HepG2 (cell line): Measurements from ENCODE around the gene BAZ1B. TPM values are rescaled to one million over a fixed set of nuclear protein-coding genes. Genes with fewer than 3 reads are reported as not detected.

Experiments
- ATAC-seq: fragments of 200-7000 bp; cut with Tn5 transposase; 3 replicates; pipeline ENCODE4 v1.9.1; 2020; ENCODE audit warnings: mild to moderate bottlenecking, moderate library complexity
- BruUV-seq: library from RNA; stranded (reverse); fragments of 400-500 nt; replicated peaks from 2 replicates; lab custom pipeline; 2021; lab: Mats Ljungman, UMichigan
- CTCF ChIA-PET: fragments of 300-600 bp; formaldehyde crosslinking; extraction: SDS; loops from one replicate; lab custom pipeline; 2021; ENCODE audit warnings: low total read pairs, inconsistent platforms, low intra/inter-chr PET ratio; lab: Yijun Ruan, JAX
- POLR2A ChIA-PET: fragments of 350-600 bp; sonication (Branson Sonifier 250); formaldehyde crosslinking; loops from one replicate; lab custom pipeline; 2020; ENCODE audit warnings: antibody characterized with exemption, inconsistent platforms; lab: Yijun Ruan, JAX
- DNase-seq: peaks from one replicate; pipeline ENCODE4 v3.0.0-alpha.2; 2015; ENCODE audit warnings: low spot score
- FAIRE-seq: peaks from 3 replicates; lab custom pipeline; 2011; peaks lifted over from hg19 to GRCh38; lab: Jason Lieb, UNC
- H2AFZ ChIP-seq: one replicate; pipeline ENCODE4 v1.6.1; 2011; ENCODE audit warnings: low read length, inconsistent platforms
- H3K27ac ChIP-seq: fragments of 300-600 bp; 3 replicates; pipeline ENCODE4 v1.8.0; 2011; ENCODE audit warnings: mixed run types, mild to moderate bottlenecking, mixed read lengths, low read length, inconsistent platforms; ENCODE audit not compliant: insufficient read depth; ENCODE audit errors: extremely low read length
- H3K27me3 ChIP-seq, 2 experiments: fragments of 200-600 bp in 1 of 2; 2 replicates in 1 of 2; 3 replicates in 1 of 2; pipeline versions ENCODE4 v1.6.0 to v1.8.0; 2011; ENCODE audit warnings: low read length in 2 of 2, mild to moderate bottlenecking in 2 of 2, moderate library complexity in 2 of 2, inconsistent platforms in 1 of 2; ENCODE audit not compliant: insufficient read depth in 2 of 2, control insufficient read depth in 1 of 2
- H3K36me3 ChIP-seq, 2 experiments: fragments of 200-600 bp in 1 of 2; replicated peaks in 1 of 2; 2 replicates in 1 of 2; 3 replicates in 1 of 2; pipeline versions ENCODE4 v1.5.1 to v1.8.0; 2011; ENCODE audit warnings: low read length in 2 of 2, inconsistent platforms in 1 of 2; ENCODE audit not compliant: insufficient read depth in 2 of 2, control insufficient read depth in 1 of 2
- H3K4me1 ChIP-seq: 2 replicates; pipeline ENCODE4 v1.5.1; 2012; ENCODE audit warnings: low read length, inconsistent platforms; ENCODE audit not compliant: insufficient read depth
- H3K4me2 ChIP-seq: 2 replicates; pipeline ENCODE4 v1.6.0; 2011; ENCODE audit warnings: low read depth, low read length, inconsistent platforms
- H3K4me3 ChIP-seq, 3 experiments: fragments of 200-600 bp in 1 of 3; sonication (generic), shearing (Covaris generic) in 1 of 3; replicated peaks in 1 of 3; 2 replicates each; pipeline ENCODE4 v1.5.1; 2011 to 2016; ENCODE audit warnings: low read length in 3 of 3, inconsistent platforms in 2 of 3, low read depth in 2 of 3, mild to moderate bottlenecking in 2 of 3, control low read depth in 1 of 3, mixed read lengths in 1 of 3; ENCODE audit not compliant: insufficient read depth in 1 of 3
- H3K79me2 ChIP-seq: one replicate; pipeline ENCODE4 v1.6.1; 2011; ENCODE audit warnings: low read length, inconsistent platforms; ENCODE audit not compliant: insufficient read depth
- H3K9ac ChIP-seq: 2 replicates; pipeline ENCODE4 v1.6.0; 2011; ENCODE audit warnings: mild to moderate bottlenecking, low read depth, low read length, inconsistent platforms; ENCODE audit not compliant: insufficient read depth
- H3K9me3 ChIP-seq: 2 replicates; pipeline ENCODE4 v1.5.1; 2012; ENCODE audit warnings: mild to moderate bottlenecking, low read length
- H4K20me1 ChIP-seq: 2 replicates; pipeline ENCODE4 v1.6.0; 2011; ENCODE audit warnings: inconsistent platforms, mild to moderate bottlenecking, low read length, moderate library complexity; ENCODE audit not compliant: insufficient read depth
- EZH2 ChIP-seq: conservative IDR thresholded peaks from 2 replicates; pipeline ENCODE4 v1.6.1; 2012; ENCODE audit warnings: mild to moderate bottlenecking, low read depth, low read length, moderate library complexity
- PLSCR1 ChIP-seq: sonication (generic); formaldehyde crosslinking; IDR thresholded peaks from 2 replicates; pipeline ENCODE4 v1.5.0; 2020; ENCODE audit warnings: missing genetic modification reagents, mild to moderate bottlenecking, borderline replicate concordance
- RBM22 ChIP-seq: fragments of 200-400 bp; formaldehyde crosslinking; optimal IDR thresholded peaks from 2 replicates; pipeline ENCODE3; 2017; ENCODE audit warnings: mild to moderate bottlenecking, low read length, moderate library complexity
- ZNF121 ChIP-seq: sonication (generic); formaldehyde crosslinking; IDR thresholded peaks from 2 replicates; pipeline ENCODE4 v1.5.0; 2020; ENCODE audit warnings: mild to moderate bottlenecking, missing genetic modification reagents
- ZNF317 ChIP-seq: sonication (generic); formaldehyde crosslinking; IDR thresholded peaks from 2 replicates; pipeline ENCODE4 v1.5.0; 2020; ENCODE audit warnings: mild to moderate bottlenecking, missing genetic modification reagents
- ZNF720 ChIP-seq: sonication (generic); formaldehyde crosslinking; IDR thresholded peaks from 2 replicates; pipeline ENCODE4 v1.4.0; 2020; ENCODE audit warnings: missing genetic modification reagents
- ZNF770 ChIP-seq: sonication (generic); formaldehyde crosslinking; IDR thresholded peaks from 2 replicates; pipeline ENCODE4 v1.5.0; 2020; ENCODE audit warnings: mild to moderate bottlenecking, missing genetic modification reagents
- WGBS: methylation state at CpG from one replicate; pipeline ENCODE4 v1.1.6; 2017; ENCODE audit warnings: low lambda C conversion rate; 5-methylcytosine and 5-hydroxymethylcytosine counted together
- in situ Hi-C: cut with HindIII; loops from 2 replicates; pipeline ENCODE4 v1.10.0; 2017; ENCODE audit warnings: low pct_unique_long_range_greater_than_20kb; ENCODE audit not compliant: extremely low pct_ligation_motif_present
- intact Hi-C: fragments of 100-400 bp; cut with micrococcal nuclease; formaldehyde crosslinking; loops from one replicate; pipeline ENCODE4 v1.10.0; 2022; ENCODE audit not compliant: unreplicated experiment
- polyA plus RNA-seq, 8 experiments: library from polyadenylated mRNA; depleted of rRNA in 3 of 8; stranded (reverse) in 7 of 8; unstranded in 1 of 8; fragments of >200 nt; fragmentation: Illumina TruSeq in 4 of 8; extraction: Trizol in 4 of 8; gene quantifications; 2 replicates each; pipeline versions ENCODE4 v1.2.1 to v1.2.3, GENCODE V29; 2011 to 2016; ENCODE audit warnings: low read depth in 4 of 8, missing spikeins in 1 of 8, mixed read lengths in 1 of 8; ENCODE audit not compliant: insufficient read depth in 1 of 8
- total RNA-seq, 5 experiments: library from RNA; depleted of rRNA; stranded (reverse); fragments of >200 nt; fragmentation: Illumina TruSeq; extraction: Trizol; gene quantifications; 2 replicates each; pipeline ENCODE4 v1.2.3, GENCODE V29; 2016; ENCODE audit warnings: low read depth in 1 of 5

The BAZ1B gene
- total and polyA plus RNA-seq, 2 of the 13 experiments (the other 11 are each of a cell fraction or from before 2014, with no cell fraction given), result 18.6 to 69.4 TPM

- intact Hi-C loops (no loop called here), in situ Hi-C loops (no loop called here)
- Histone ChIP-seq H3K9ac (no peak overlapping the region), H3K9me3 (no peaks in the 10 kb centered on the region), H3K4me3 (peak overlapping the region in 1 of 3 experiments; percentile 27; a peak in 2 of 6 replicates), H3K4me2 (peak overlapping the region; percentile 87), H3K27me3 (no peaks in the 10 kb centered on the region; a peak in 1 of 5 replicates), H3K27ac (no peak overlapping the region), H3K79me2 (peaks cover 76% of the 10 kb centered on the region), H4K20me1 (peaks cover 20% of the 10 kb centered on the region), H2AFZ (no peak overlapping the region), H3K36me3 (peaks cover 8 to 40% of the 10 kb centered on the region in 2 experiments)
- POLR2A ChIA-PET, result no interaction called here
- FAIRE-seq (no peak), DNase-seq (no peak), ATAC-seq (no peak)
- no TSS peak for BruUV-seq
- peak; percentile 55; the same call in 1 of the 2 replicates for TF ChIP-seq ZNF770
- no peak for TF ChIP-seq ZNF720 (CRISPR knock-in tag)
- TF ChIP-seq EZH2, result no peak
- peak; percentile 20 for TF ChIP-seq RBM22
- TF ChIP-seq ZNF121, result peak; percentile 68
- TF ChIP-seq, all 625 proteins: peak for 3
- H3K4me1 ChIP-seq, result peaks cover 34% of the 10 kb centered on the region
- CTCF ChIA-PET, result no interaction called here
- 92% methylated on average over 5 of the region's 5 CpGs for WGBS
Observed at GRCh38 chr7:73518470-73518869, 3.6 kb downstream of the BAZ1B start.

- no peak for TF ChIP-seq PLSCR1 (CRISPR knock-in tag)
- 0 out of 2 replicates have a peak, but pooled peaks have one; percentile 31 for TF ChIP-seq ZNF121
- peak; percentile 87 for TF ChIP-seq ZNF317 (CRISPR knock-in tag)
- no peak overlapping the region for H2AFZ ChIP-seq
- H4K20me1 ChIP-seq, result peaks cover 29% of the 10 kb centered on the region
- DNase-seq, result no peak
- no peak for FAIRE-seq
- ChIA-PET CTCF (no interaction called here), POLR2A (no interaction called here)
- no peaks in the 10 kb centered on the region; a peak in 1 of 5 replicates for H3K27me3 ChIP-seq
- in situ Hi-C loops (no loop called here), intact Hi-C loops (no loop called here)
- BruUV-seq, result no TSS peak
- 94% methylated on average over 6 of the region's 6 CpGs for WGBS
- H3K27ac ChIP-seq, result no peak overlapping the region
- no peak overlapping the region for H3K9ac ChIP-seq
- H3K4me2 ChIP-seq, result no peak overlapping the region
- no peak overlapping the region for H3K4me3 ChIP-seq
- H3K79me2 ChIP-seq, result peaks cover 86% of the 10 kb centered on the region
- H3K9me3 ChIP-seq, result no peaks in the 10 kb centered on the region
- H3K36me3 ChIP-seq, result peaks cover 8 to 50% of the 10 kb centered on the region in 2 experiments
- peaks cover 37% of the 10 kb centered on the region for H3K4me1 ChIP-seq
- no peak for ATAC-seq
Observed at GRCh38 chr7:73517241-73517995, 4.7 kb downstream of the BAZ1B start.
